HG03025 (cell line): ENCODE measurements around the gene OR6A2.

Source experiments
- ATAC-seq: cut with Tn5 transposase; IDR thresholded peaks from one replicate; pipeline ENCODE4 v1.9.1; 2021; ENCODE audit warnings: mild to moderate bottlenecking, moderate library complexity; ENCODE audit not compliant: unreplicated experiment, low FRiP score

Gene OR6A2

GRCh38 chr11:6757373-6757967 lies 42.0 kb downstream of the OR6A2 start:
- ATAC-seq, result peak; percentile 72

- no peak for ATAC-seq
Observed at GRCh38 chr11:6755953-6756347, 43.5 kb downstream of the OR6A2 start.

GRCh38 chr11:6755303-6755952 lies 44.1 kb downstream of the OR6A2 start:
- no peak for ATAC-seq

DNA sequence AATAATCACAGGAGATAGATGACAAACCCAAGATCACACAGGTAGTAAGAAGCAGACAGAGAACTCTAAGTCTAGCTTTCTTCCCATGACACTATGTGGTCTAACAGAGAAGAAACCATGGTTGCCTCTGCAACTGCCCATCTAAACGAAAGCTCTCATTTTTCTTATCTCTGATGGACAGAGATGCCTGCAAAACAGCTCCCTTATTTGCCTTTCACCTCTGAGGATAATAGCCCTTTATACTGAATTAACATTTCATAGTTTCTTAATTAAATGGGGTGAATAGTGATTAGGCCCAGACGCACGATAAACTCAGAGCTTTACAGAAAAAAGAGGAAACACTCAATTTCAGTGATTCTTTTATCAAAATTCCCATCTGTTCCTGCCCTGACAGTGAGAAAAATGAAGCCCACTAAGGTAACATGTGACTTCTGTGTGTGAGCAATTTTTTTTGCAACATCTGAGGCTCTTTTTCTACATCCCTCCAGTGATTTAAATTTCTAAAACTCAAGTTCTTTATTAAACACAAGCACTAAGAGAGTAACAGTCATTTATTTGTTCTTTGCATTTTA lies 52.3 kb downstream of the OR6A2 start:
- ATAC-seq, result no peak

DNA sequence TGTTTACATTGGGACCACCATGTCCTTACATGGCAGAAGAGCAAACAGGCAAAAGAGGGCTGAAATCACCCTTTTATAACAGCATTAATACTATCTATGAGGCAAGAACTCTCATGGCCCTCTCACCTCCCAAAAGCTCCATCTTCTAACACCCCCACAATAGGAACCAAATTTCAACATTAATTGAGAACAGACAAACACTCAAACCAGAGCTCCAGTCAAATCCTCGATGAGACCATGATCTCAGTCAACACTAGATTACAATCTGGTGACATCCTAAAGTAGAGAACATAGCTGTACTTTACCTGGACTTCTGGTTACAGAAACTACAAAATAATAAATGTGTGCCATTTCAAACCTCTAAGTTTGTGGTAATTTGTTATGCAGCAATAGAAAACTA lies 52.9 kb downstream of the OR6A2 start:
- ATAC-seq, result no peak

DNA sequence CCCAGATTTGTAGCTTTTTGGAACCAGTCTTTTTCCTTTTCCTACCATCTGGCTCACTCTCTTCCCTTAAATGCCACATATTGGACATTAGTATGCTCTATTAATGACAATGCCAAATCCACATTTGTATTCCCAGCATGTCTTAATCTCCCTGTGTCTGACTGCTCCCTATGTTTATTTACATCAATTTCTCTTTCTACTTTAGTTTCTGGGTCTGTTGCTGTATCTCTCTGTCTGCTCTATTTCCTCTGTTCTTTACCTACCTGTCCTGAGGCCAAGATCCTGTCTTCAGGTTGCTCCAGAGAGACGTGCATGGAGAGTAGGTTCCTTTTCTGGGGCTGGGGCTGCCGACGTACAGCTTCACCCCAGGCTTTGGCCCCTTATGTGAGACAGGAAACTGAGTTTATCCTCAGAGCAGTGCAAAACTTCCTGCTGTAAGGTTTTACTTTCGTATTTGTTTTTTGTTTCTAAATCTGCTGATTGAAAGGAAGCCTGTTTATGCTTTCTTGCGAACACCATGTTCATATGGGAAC lies 53.3 kb downstream of the OR6A2 start:
- peak; percentile 77 for ATAC-seq

DNA sequence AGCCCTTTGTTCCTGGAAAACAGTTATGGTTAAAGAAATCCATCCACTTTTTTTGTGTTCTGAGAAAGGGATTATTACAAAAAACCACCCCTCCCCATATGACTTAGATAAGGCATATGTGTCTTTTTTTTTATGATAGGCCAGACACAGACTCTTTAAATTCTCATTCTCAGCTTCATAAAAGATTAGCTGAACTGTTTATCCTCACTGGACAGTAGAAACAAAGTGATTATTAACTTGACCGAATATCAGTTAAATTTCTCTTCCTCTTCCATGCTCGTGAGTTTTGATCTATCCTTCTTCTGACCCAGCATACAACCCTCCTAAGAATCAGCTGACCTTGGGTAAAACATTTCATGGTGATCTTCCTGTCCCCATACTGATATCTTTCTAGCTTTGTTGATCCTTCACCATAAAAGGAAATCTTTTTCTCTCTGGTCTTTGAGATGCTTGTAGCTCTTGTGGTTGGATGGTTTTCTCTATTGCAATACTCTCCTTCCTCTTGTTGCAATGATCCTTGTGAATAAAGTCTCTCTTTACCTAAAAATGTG lies 53.9 kb downstream of the OR6A2 start:
- ATAC-seq, result peak; percentile 42

DNA sequence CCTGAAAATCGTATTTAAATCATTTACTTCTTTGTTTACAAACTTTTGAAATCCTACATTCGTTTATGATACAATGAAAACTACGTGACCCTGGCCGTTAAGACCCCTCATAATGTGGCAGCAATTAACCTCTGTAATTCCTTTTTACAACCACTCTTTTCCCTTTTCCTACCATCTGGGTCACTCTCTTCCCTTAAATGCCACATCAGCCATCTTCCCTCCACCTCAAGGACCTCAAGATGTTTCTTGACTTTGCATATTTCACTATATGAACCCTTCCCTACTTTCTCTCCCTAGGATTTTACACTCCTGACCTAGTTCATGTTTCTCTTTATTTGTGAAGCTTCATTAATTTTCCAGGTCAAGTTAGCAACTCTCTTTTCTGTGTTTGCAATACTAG lies 54.5 kb downstream of the OR6A2 start:
- ATAC-seq, result no peak

- ATAC-seq, result no peak
Observed at GRCh38 chr11:6742260-6742659, 57.2 kb downstream of the OR6A2 start.
